HEK293 (cell line): ENCODE data around the gene HTRA2.

Experiments used
- CTCF ChIA-PET: fragments of 350-600 bp; formaldehyde crosslinking; extraction: SDS; loops from one replicate; lab custom pipeline; 2021; ENCODE audit warnings: antibody characterized with exemption; lab: Yijun Ruan, JAX
- POLR2A ChIA-PET: fragments of 300-600 bp; formaldehyde crosslinking; extraction: SDS; loops from one replicate; lab custom pipeline; 2020; ENCODE audit warnings: antibody characterized with exemption, inconsistent platforms; lab: Yijun Ruan, JAX
- H3K27ac ChIP-seq: fragments of 200-500 bp; sonication (Bioruptor generic); 2 replicates; pipeline ENCODE4 v1.5.1; 2014; ENCODE audit warnings: low read depth, low read length, control low read depth, inconsistent platforms; ENCODE audit errors: extremely low read depth
- H3K36me3 ChIP-seq, 2 experiments: fragments of 200-500 bp in 1 of 2; sonication (Bioruptor generic) in 1 of 2; 1 replicate in 1 of 2; 2 replicates in 1 of 2; pipeline ENCODE4 v1.5.1; 2014 to 2017; ENCODE audit warnings: inconsistent platforms in 2 of 2, low read length in 2 of 2; ENCODE audit not compliant: control insufficient read depth in 2 of 2, insufficient read depth in 1 of 2
- H3K4me1 ChIP-seq: fragments of 200-500 bp; sonication (Bioruptor generic); 2 replicates; pipeline ENCODE4 v1.5.1; 2014; ENCODE audit warnings: mild to moderate bottlenecking, low read length, inconsistent platforms; ENCODE audit not compliant: control insufficient read depth, insufficient read depth
- H3K4me3 ChIP-seq: 2 replicates; pipeline ENCODE4 v1.5.1; 2011; ENCODE audit warnings: low read depth, mild to moderate bottlenecking, control low read depth, low read length, moderate library complexity
- H3K9me3 ChIP-seq: fragments of 200-500 bp; sonication (Bioruptor generic); 2 replicates; pipeline ENCODE4 v1.5.1; 2014; ENCODE audit warnings: low read depth, low read length, inconsistent platforms; ENCODE audit not compliant: control insufficient read depth, insufficient read depth
- BCL11B ChIP-seq: fragments of 450-650 bp; formaldehyde crosslinking; IDR thresholded peaks from 2 replicates; pipeline ENCODE4 v1.5.1; 2016; ENCODE audit warnings: low read depth, missing biosample characterization, missing genetic modification characterization
- MEIS1 ChIP-seq: sonication (generic); formaldehyde crosslinking; IDR thresholded peaks from 2 replicates; pipeline ENCODE4 v1.8.1; 2022; ENCODE audit warnings: missing genetic modification reagents, mild to moderate bottlenecking, borderline replicate concordance
- SCRT1 ChIP-seq: fragments of 450-650 bp; formaldehyde crosslinking; IDR thresholded peaks from 2 replicates; pipeline ENCODE4 v1.5.1; 2016; ENCODE audit warnings: missing biosample characterization, missing genetic modification characterization, borderline replicate concordance
- SCRT2 ChIP-seq: fragments of 450-650 bp; formaldehyde crosslinking; IDR thresholded peaks from 2 replicates; pipeline ENCODE4 v1.5.1; 2016; ENCODE audit warnings: missing biosample characterization, missing genetic modification characterization
- ZBTB20 ChIP-seq: fragments of 450-650 bp; formaldehyde crosslinking; IDR thresholded peaks from 2 replicates; pipeline ENCODE4 v1.5.1; 2016; ENCODE audit warnings: missing biosample characterization, missing genetic modification characterization
- ZNF133 ChIP-seq: fragments of 450-650 bp; formaldehyde crosslinking; IDR thresholded peaks from 2 replicates; pipeline ENCODE4 v1.5.1; 2016; ENCODE audit warnings: missing biosample characterization, missing genetic modification characterization
- ZNF248 ChIP-seq: fragments of 450-650 bp; formaldehyde crosslinking; IDR thresholded peaks from 2 replicates; pipeline ENCODE4 v1.5.1; 2017; ENCODE audit warnings: missing biosample characterization, missing genetic modification characterization
- ZNF341 ChIP-seq: fragments of 450-650 bp; formaldehyde crosslinking; IDR thresholded peaks from 2 replicates; pipeline ENCODE4; 2016; ENCODE audit warnings: low read depth, missing biosample characterization, missing genetic modification characterization
- ZNF530 ChIP-seq: fragments of 450-650 bp; formaldehyde crosslinking; IDR thresholded peaks from 2 replicates; pipeline ENCODE4 v1.5.1; 2016; ENCODE audit warnings: low read depth, missing biosample characterization, missing genetic modification characterization
- ZNF596 ChIP-seq: fragments of 450-650 bp; IDR thresholded peaks from 2 replicates; pipeline ENCODE4 v1.5.0; 2018; ENCODE audit warnings: missing biosample characterization, mild to moderate bottlenecking, missing genetic modification characterization, moderate library complexity
- ZNF792 ChIP-seq: fragments of 450-650 bp; formaldehyde crosslinking; IDR thresholded peaks from 2 replicates; pipeline ENCODE4 v1.5.1; 2016; ENCODE audit warnings: missing biosample characterization, missing genetic modification characterization
- ZXDB ChIP-seq: fragments of 450-650 bp; formaldehyde crosslinking; IDR thresholded peaks from 2 replicates; pipeline ENCODE4 v1.5.1; 2016; ENCODE audit warnings: missing biosample characterization, missing genetic modification characterization
- TF ChIP-seq, protein P1 (sequence below): fragments of 450-650 bp; formaldehyde crosslinking; IDR thresholded peaks from 2 replicates; pipeline ENCODE4 v1.5.1; 2017; ENCODE audit warnings: missing biosample characterization, missing genetic modification characterization
- TF ChIP-seq, protein P2 (sequence below): fragments of 450-650 bp; formaldehyde crosslinking; IDR thresholded peaks from 2 replicates; pipeline ENCODE4 v1.5.1; 2016; ENCODE audit warnings: missing biosample characterization, missing genetic modification characterization
- TF ChIP-seq, protein P3 (sequence below): sonication (generic); formaldehyde crosslinking; IDR thresholded peaks from 2 replicates; pipeline ENCODE4 v1.8.1; 2022; ENCODE audit warnings: mild to moderate bottlenecking, moderate library complexity, missing genetic modification reagents

Gene HTRA2

DNA sequence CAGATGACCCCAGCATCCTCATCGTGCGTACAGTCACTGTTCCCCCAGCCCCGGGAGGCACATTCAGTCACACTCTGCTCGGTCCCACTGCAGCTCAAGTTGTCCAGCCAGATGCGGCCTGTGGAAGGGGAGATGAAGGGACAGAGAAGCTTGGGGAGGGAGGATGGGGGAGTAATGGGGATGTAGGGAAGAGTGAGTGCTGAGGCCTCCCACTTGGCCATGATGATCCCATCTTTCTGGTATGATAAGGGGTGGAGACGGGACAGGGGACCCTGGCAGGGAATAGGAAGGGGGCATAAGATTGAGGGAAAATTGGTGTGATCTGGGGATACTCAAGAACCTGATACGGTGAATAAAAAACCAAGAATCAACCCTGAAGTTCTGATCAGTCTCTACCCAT is 20.5 kb downstream of the HTRA2 start:
- POLR2A ChIA-PET, result no interaction called here
- CTCF ChIA-PET, result no interaction called here
- TF ChIP-seq, protein P1, sequence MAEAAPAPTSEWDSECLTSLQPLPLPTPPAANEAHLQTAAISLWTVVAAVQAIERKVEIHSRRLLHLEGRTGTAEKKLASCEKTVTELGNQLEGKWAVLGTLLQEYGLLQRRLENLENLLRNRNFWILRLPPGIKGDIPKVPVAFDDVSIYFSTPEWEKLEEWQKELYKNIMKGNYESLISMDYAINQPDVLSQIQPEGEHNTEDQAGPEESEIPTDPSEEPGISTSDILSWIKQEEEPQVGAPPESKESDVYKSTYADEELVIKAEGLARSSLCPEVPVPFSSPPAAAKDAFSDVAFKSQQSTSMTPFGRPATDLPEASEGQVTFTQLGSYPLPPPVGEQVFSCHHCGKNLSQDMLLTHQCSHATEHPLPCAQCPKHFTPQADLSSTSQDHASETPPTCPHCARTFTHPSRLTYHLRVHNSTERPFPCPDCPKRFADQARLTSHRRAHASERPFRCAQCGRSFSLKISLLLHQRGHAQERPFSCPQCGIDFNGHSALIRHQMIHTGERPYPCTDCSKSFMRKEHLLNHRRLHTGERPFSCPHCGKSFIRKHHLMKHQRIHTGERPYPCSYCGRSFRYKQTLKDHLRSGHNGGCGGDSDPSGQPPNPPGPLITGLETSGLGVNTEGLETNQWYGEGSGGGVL (tag by site-specific recombination), result peak; percentile 39; the same call in 1 of the 2 replicates
- no peak for TF ChIP-seq ZNF341 (tag by site-specific recombination)
- H3K4me1 ChIP-seq, result no peaks in the 10 kb centered on the region; the same call in 1 of the 2 replicates
- no peak overlapping the region for H3K4me3 ChIP-seq
- no peaks in the 10 kb centered on the region for H3K9me3 ChIP-seq
- H3K27ac ChIP-seq, result no peak overlapping the region
- peaks cover 0 to 4% of the 10 kb centered on the region in 2 experiments; a peak in 1 of 3 replicates for H3K36me3 ChIP-seq

DNA sequence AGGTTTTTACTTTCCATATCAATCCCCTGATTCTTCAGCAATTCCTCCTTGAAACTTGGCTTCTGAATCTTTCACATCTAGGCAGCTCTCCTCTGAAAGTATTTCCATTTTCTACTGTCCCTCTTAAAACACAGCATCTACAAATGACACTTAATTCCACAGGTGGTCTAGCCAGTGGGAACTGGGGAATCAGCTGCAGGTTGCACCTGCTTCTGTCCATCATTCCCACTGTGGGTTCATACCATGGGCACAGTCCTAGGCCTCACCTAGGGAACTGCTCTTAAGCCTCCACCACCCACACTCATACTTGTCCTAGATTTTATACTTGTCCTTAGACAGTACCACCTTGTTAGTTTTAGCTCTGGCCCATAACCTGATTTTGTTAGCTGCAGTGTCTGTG is 21.8 kb downstream of the HTRA2 start:
- Histone ChIP-seq H3K9me3 (no peaks in the 10 kb centered on the region), H3K27ac (no peak overlapping the region), H3K36me3 (peaks cover 0 to 6% of the 10 kb centered on the region in 2 experiments; a peak in 1 of 3 replicates)
- CTCF ChIA-PET, result interaction anchor here (0.6 kb wide), 2 partner anchors 216 to 290 kb away, joined by 3 to 4 read pairs; no protein-coding TSS in a partner anchor
- TF ChIP-seq, protein P2, sequence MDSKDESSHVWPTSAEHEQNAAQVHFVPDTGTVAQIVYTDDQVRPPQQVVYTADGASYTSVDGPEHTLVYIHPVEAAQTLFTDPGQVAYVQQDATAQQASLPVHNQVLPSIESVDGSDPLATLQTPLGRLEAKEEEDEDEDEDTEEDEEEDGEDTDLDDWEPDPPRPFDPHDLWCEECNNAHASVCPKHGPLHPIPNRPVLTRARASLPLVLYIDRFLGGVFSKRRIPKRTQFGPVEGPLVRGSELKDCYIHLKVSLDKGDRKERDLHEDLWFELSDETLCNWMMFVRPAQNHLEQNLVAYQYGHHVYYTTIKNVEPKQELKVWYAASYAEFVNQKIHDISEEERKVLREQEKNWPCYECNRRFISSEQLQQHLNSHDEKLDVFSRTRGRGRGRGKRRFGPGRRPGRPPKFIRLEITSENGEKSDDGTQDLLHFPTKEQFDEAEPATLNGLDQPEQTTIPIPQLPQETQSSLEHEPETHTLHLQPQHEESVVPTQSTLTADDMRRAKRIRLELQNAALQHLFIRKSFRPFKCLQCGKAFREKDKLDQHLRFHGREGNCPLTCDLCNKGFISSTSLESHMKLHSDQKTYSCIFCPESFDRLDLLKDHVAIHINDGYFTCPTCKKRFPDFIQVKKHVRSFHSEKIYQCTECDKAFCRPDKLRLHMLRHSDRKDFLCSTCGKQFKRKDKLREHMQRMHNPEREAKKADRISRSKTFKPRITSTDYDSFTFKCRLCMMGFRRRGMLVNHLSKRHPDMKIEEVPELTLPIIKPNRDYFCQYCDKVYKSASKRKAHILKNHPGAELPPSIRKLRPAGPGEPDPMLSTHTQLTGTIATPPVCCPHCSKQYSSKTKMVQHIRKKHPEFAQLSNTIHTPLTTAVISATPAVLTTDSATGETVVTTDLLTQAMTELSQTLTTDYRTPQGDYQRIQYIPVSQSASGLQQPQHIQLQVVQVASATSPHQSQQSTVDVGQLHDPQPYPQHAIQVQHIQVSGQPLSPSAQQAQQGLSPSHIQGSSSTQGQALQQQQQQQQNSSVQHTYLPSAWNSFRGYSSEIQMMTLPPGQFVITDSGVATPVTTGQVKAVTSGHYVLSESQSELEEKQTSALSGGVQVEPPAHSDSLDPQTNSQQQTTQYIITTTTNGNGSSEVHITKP (tag by site-specific recombination), result no peak
- no peak for TF ChIP-seq ZNF596 (tag by site-specific recombination)
- TF ChIP-seq, protein P1 (tag by site-specific recombination), result no peak
- peak; percentile 85 for TF ChIP-seq SCRT2 (tag by site-specific recombination)
- TF ChIP-seq ZNF133 (tag by site-specific recombination), result no peak
- TF ChIP-seq MEIS1 (CRISPR knock-in tag), result no peak
- TF ChIP-seq ZNF792, result no peak
- peak; percentile 51; the same call in 1 of the 2 replicates for TF ChIP-seq SCRT1
- TF ChIP-seq BCL11B (tag by site-specific recombination), result no peak
- no peak for TF ChIP-seq ZNF530
- TF ChIP-seq, protein P3, sequence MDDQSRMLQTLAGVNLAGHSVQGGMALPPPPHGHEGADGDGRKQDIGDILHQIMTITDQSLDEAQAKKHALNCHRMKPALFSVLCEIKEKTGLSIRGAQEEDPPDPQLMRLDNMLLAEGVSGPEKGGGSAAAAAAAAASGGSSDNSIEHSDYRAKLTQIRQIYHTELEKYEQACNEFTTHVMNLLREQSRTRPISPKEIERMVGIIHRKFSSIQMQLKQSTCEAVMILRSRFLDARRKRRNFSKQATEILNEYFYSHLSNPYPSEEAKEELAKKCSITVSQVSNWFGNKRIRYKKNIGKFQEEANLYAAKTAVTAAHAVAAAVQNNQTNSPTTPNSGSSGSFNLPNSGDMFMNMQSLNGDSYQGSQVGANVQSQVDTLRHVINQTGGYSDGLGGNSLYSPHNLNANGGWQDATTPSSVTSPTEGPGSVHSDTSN (CRISPR knock-in tag), result no peak
- TF ChIP-seq ZNF248, result no peak
- no peak for TF ChIP-seq ZXDB (tag by site-specific recombination)
- no peak for TF ChIP-seq ZBTB20 (tag by site-specific recombination)
- TF ChIP-seq, all 188 proteins: peak for 2
- POLR2A ChIA-PET, result no interaction called here
- Histone ChIP-seq H3K4me3 (no peak overlapping the region), H3K4me1 (no peaks in the 10 kb centered on the region; the same call in 1 of the 2 replicates)
